Neural cell (in vitro differentiated cells): ENCODE data around the gene GRB2. TPM values are rescaled to one million over a fixed set of nuclear protein-coding genes. Genes with fewer than 3 reads are reported as not detected.

Experiments
- H2AFZ ChIP-seq: fragments of 200-600, 300-800 bp; sonication (generic), shearing (Covaris generic); 2 replicates; pipeline ENCODE4 v1.6.0; 2014; ENCODE audit warnings: low read depth, mild to moderate bottlenecking, antibody characterized with exemption, low read length, moderate library complexity
- H3F3A ChIP-seq: fragments of 200-600 bp; shearing (Covaris generic); 2 replicates; pipeline ENCODE4 v1.6.1; 2016; ENCODE audit warnings: mild to moderate bottlenecking, moderate library complexity, mixed read lengths, antibody characterized with exemption, low read length; ENCODE audit not compliant: insufficient read depth, poor library complexity, severe bottlenecking
- H3K27ac ChIP-seq: fragments of 200-600, 300-800 bp; sonication (generic), shearing (Covaris generic); 2 replicates; pipeline ENCODE4 v1.5.1; 2014; ENCODE audit warnings: mild to moderate bottlenecking, low read length, moderate library complexity
- H3K27me3 ChIP-seq: fragments of 300-800, 200-600 bp; sonication (generic), shearing (Covaris generic); 2 replicates; pipeline ENCODE4 v1.6.0; 2014; ENCODE audit warnings: mild to moderate bottlenecking, low read depth, low read length, moderate library complexity; ENCODE audit not compliant: insufficient read depth
- H3K36me3 ChIP-seq: fragments of 300-800, 200-600 bp; sonication (generic), shearing (Covaris generic); 2 replicates; pipeline ENCODE4 v1.5.1; 2014; ENCODE audit warnings: mild to moderate bottlenecking, antibody characterized with exemption, low read length, moderate library complexity; ENCODE audit not compliant: insufficient read depth
- H3K4me2 ChIP-seq: fragments of 300-800, 200-600 bp; sonication (generic), shearing (Covaris generic); 2 replicates; pipeline ENCODE4 v1.6.0; 2014; ENCODE audit warnings: mild to moderate bottlenecking, low read length
- H3K4me3 ChIP-seq: fragments of 300-800, 200-600 bp; sonication (generic), shearing (Covaris generic); 2 replicates; pipeline ENCODE4 v1.5.1; 2014; ENCODE audit warnings: mild to moderate bottlenecking, low read length, moderate library complexity
- H3K79me2 ChIP-seq: fragments of 200-600 bp; shearing (Covaris generic); replicated peaks from 2 replicates; pipeline ENCODE4 v1.6.0; 2014; ENCODE audit warnings: mild to moderate bottlenecking, low read length, moderate library complexity; ENCODE audit not compliant: insufficient read depth
- H3K9ac ChIP-seq: fragments of 300-800, 200-600 bp; sonication (generic), shearing (Covaris generic); 2 replicates; pipeline ENCODE4 v1.6.1; 2016; ENCODE audit warnings: mild to moderate bottlenecking, low read length, mixed read lengths
- H3K9me2 ChIP-seq: fragments of 200-600 bp; shearing (Covaris generic); 2 replicates; pipeline ENCODE4 v1.6.1; 2016; ENCODE audit warnings: mild to moderate bottlenecking, low read length, mixed read lengths; ENCODE audit not compliant: insufficient read depth
- H3K9me3 ChIP-seq: fragments of 200-600, 300-800 bp; sonication (generic), shearing (Covaris generic); 2 replicates; pipeline ENCODE4 v1.6.1; 2016; ENCODE audit warnings: mild to moderate bottlenecking, mixed run types, low read length, moderate library complexity, mixed read lengths
- H4K20me1 ChIP-seq: fragments of 200-600 bp; shearing (Covaris generic); 2 replicates; pipeline ENCODE4 v1.6.1; 2016; ENCODE audit warnings: mild to moderate bottlenecking, mixed run types; ENCODE audit not compliant: insufficient read depth
- EP300 ChIP-seq: fragments of 450-650 bp; conservative IDR thresholded peaks from 2 replicates; pipeline ENCODE4 v1.6.1; 2014; ENCODE audit warnings: antibody characterized with exemption, mild to moderate bottlenecking, moderate library complexity; ENCODE audit not compliant: poor library complexity, severe bottlenecking
- EZH2 ChIP-seq: fragments of 200-600, 300-800 bp; shearing (Covaris generic), sonication (generic); IDR thresholded peaks from 2 replicates; pipeline ENCODE4 v1.6.1; 2014; ENCODE audit warnings: antibody characterized with exemption, low read length, borderline replicate concordance, mild to moderate bottlenecking; ENCODE audit not compliant: insufficient read depth, poor library complexity, severe bottlenecking
- MXI1 ChIP-seq: fragments of 450-650 bp; conservative IDR thresholded peaks from 2 replicates; pipeline ENCODE4 v1.6.1; 2014; ENCODE audit warnings: antibody characterized with exemption, mild to moderate bottlenecking; ENCODE audit not compliant: poor library complexity, severe bottlenecking
- POLR2AphosphoS5 ChIP-seq: IDR thresholded peaks from 2 replicates; pipeline ENCODE4 v1.6.1; 2012
- RAD21 ChIP-seq: fragments of 450-650 bp; conservative IDR thresholded peaks from 2 replicates; pipeline ENCODE4 v1.6.1; 2014; ENCODE audit warnings: antibody characterized with exemption, mild to moderate bottlenecking, moderate library complexity
- REST ChIP-seq: IDR thresholded peaks from 2 replicates; pipeline ENCODE4 v1.6.1; 2012; ENCODE audit warnings: borderline replicate concordance
- SMC3 ChIP-seq: fragments of 450-650 bp; conservative IDR thresholded peaks from 2 replicates; pipeline ENCODE4 v1.6.1; 2014; ENCODE audit warnings: antibody characterized with exemption, mild to moderate bottlenecking, moderate library complexity; ENCODE audit not compliant: poor library complexity
- TAF1 ChIP-seq: IDR thresholded peaks from 2 replicates; pipeline ENCODE4 v1.6.1; 2012; ENCODE audit warnings: low read depth
- polyA plus RNA-seq: library from polyadenylated mRNA; depleted of rRNA; stranded (reverse); fragments of >200 nt; gene quantifications from 2 replicates; pipeline ENCODE4 v1.2.3, GENCODE V29; 2014
- TF ChIP-seq, protein P1 (sequence below): fragments of 450-650 bp; IDR thresholded peaks from 2 replicates; pipeline ENCODE4 v1.5.1; 2014; ENCODE audit warnings: antibody characterized with exemption, mild to moderate bottlenecking, moderate library complexity; ENCODE audit not compliant: poor library complexity, severe bottlenecking

The GRB2 gene
- polyA plus RNA-seq, 1 donor from 2014 or later = 134 TPM

DNA sequence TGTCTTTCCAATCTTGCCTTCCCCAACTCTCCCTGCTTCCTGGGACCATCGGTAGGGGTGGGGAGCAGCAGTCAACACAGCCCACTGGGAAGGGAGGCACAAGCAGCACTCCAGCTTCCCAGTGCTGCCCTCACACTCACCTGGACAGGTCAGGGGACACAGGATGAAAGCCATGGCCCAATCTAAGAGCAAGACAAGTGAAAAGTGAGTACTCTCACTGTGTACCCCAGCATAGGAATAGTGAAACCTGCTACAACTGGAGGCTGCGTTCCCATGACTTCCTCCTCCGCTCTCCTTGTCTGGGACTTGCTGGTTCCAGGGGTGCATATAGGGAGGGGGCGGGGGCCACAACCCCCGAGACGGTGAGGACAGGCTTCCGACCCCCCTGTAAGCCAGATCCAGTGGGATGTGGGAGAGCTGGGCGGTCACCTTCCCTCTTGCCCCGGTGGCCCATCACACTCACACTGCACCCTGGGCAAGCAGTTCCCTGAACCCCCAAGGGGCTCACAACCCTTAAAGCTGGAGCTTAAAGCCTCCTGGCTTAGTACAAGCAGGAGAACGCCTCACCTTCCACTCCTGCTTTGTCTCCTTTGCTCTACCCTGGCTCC is 86.8 kb downstream of the GRB2 start:
- Histone ChIP-seq H3K27me3 (no peaks in the 10 kb centered on the region), H3K4me2 (no peak overlapping the region), H3K9ac (no peak overlapping the region), H3K36me3 (no peaks in the 10 kb centered on the region), H3K9me2 (no peaks in the 10 kb centered on the region), H3K9me3 (no peaks in the 10 kb centered on the region), H3K79me2 (no peaks in the 10 kb centered on the region), H4K20me1 (peaks cover 4% of the 10 kb centered on the region), H3K4me3 (no peak overlapping the region), H3K27ac (no peak overlapping the region), H3F3A (no peaks in the 10 kb centered on the region), H2AFZ (no peak overlapping the region)
- TF ChIP-seq POLR2AphosphoS5 = no peak
- TF ChIP-seq RAD21 = no peak
- no peak for TF ChIP-seq TAF1
- TF ChIP-seq, protein P1, sequence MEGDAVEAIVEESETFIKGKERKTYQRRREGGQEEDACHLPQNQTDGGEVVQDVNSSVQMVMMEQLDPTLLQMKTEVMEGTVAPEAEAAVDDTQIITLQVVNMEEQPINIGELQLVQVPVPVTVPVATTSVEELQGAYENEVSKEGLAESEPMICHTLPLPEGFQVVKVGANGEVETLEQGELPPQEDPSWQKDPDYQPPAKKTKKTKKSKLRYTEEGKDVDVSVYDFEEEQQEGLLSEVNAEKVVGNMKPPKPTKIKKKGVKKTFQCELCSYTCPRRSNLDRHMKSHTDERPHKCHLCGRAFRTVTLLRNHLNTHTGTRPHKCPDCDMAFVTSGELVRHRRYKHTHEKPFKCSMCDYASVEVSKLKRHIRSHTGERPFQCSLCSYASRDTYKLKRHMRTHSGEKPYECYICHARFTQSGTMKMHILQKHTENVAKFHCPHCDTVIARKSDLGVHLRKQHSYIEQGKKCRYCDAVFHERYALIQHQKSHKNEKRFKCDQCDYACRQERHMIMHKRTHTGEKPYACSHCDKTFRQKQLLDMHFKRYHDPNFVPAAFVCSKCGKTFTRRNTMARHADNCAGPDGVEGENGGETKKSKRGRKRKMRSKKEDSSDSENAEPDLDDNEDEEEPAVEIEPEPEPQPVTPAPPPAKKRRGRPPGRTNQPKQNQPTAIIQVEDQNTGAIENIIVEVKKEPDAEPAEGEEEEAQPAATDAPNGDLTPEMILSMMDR = no peak
- no peak for TF ChIP-seq EZH2
- TF ChIP-seq REST = no peak

DNA sequence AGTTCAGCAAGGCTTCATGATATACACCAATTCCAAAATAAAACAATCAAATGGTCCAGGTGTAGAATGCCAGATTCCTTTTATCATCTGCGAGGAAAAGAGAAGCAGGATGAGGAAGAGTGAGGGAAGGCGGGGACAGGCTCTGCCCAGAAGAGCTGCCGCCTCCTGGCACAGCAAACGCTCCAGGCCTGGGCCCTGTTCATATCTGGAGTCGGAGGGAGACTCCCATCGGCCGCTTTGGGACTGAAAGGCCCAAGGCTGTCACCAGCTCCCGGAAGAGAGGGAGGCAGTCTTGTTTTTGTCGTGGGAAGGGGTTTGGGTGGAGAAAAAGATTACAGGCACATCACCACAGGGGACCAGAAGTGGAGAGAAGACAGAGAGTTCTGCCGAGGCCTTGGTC is 87.3 kb downstream of the GRB2 start:
- H3K27ac ChIP-seq = no peak overlapping the region
- no peak overlapping the region for H3K9ac ChIP-seq
- H3K36me3 ChIP-seq = no peaks in the 10 kb centered on the region

More for the DNA sequence above, 87.3 kb downstream of the GRB2 start:
- no peaks in the 10 kb centered on the region for H3K9me3 ChIP-seq
- H3K4me2 ChIP-seq = no peak overlapping the region
- no peak overlapping the region for H3K4me3 ChIP-seq
- peaks cover 1% of the 10 kb centered on the region for H4K20me1 ChIP-seq
- H3K9me2 ChIP-seq = no peaks in the 10 kb centered on the region
- no peak overlapping the region for H2AFZ ChIP-seq
- TF ChIP-seq REST = no peak
- no peak for TF ChIP-seq MXI1
- TF ChIP-seq RAD21 = no peak
- no peak for TF ChIP-seq SMC3
- TF ChIP-seq TAF1 = no peak
- no peak for TF ChIP-seq EZH2
- TF ChIP-seq EP300 = no peak
- TF ChIP-seq, protein P1 = no peak
- TF ChIP-seq POLR2AphosphoS5 = no peak
- no peaks in the 10 kb centered on the region for H3K27me3 ChIP-seq
- H3K79me2 ChIP-seq = no peaks in the 10 kb centered on the region
- H3F3A ChIP-seq = no peaks in the 10 kb centered on the region
